NCI-H2196 (cell line): Measurements from ENCODE around the gene DHX35.

Experiments
- DNase-seq: peaks from one replicate; lab custom pipeline; 2025; ENCODE audit not compliant: unreplicated experiment; lab: John Stamatoyannopoulos, UW

Gene DHX35

GRCh38 chr20:39019027-39019426, 56.9 kb downstream of the DHX35 start:
- no peak for DNase-seq

- no peak for DNase-seq
Measured at GRCh38 chr20:39019805-39020325, 57.7 kb downstream of the DHX35 start.

- no peak for DNase-seq
Measured at GRCh38 chr20:39021748-39022147, 59.6 kb downstream of the DHX35 start.

- no peak for DNase-seq
Measured at GRCh38 chr20:39025883-39026282, 63.7 kb downstream of the DHX35 start.

GRCh38 chr20:39029364-39029763, 67.2 kb downstream of the DHX35 start:
- DNase-seq = no peak

GRCh38 chr20:39032997-39033396, 70.9 kb downstream of the DHX35 start:
- no peak for DNase-seq

- no peak for DNase-seq
Measured at GRCh38 chr20:39036011-39036410, 73.9 kb downstream of the DHX35 start.

GRCh38 chr20:39036851-39037250, 74.7 kb downstream of the DHX35 start:
- DNase-seq = no peak

GRCh38 chr20:39038047-39038446, 75.9 kb downstream of the DHX35 start:
- DNase-seq = no peak

GRCh38 chr20:39038495-39038894, 76.4 kb downstream of the DHX35 start:
- DNase-seq = no peak

GRCh38 chr20:39039261-39039660, 77.1 kb downstream of the DHX35 start:
- DNase-seq = no peak

- DNase-seq = no peak
Measured at GRCh38 chr20:39040116-39040515, 78.0 kb downstream of the DHX35 start.

- DNase-seq = no peak
Measured at GRCh38 chr20:39041067-39041466, 78.9 kb downstream of the DHX35 start.

GRCh38 chr20:39042279-39043150, 80.4 kb downstream of the DHX35 start:
- DNase-seq = no peak

- DNase-seq = no peak
Measured at GRCh38 chr20:39044501-39044900, 82.4 kb downstream of the DHX35 start.

GRCh38 chr20:39045676-39046075, 83.5 kb downstream of the DHX35 start:
- DNase-seq = no peak

GRCh38 chr20:39047417-39047985, 85.4 kb downstream of the DHX35 start:
- no peak for DNase-seq

GRCh38 chr20:39048000-39048696, 86.0 kb downstream of the DHX35 start:
- peak; percentile 79 for DNase-seq

GRCh38 chr20:39049148-39049547, 87.0 kb downstream of the DHX35 start:
- DNase-seq = no peak

- DNase-seq = peak; percentile 80
Measured at GRCh38 chr20:39049684-39050554, 87.8 kb downstream of the DHX35 start.

- DNase-seq = no peak
Measured at GRCh38 chr20:39050555-39050902, 88.4 kb downstream of the DHX35 start.
